Ascending aorta (tissue), 2 donors: Measurements from ENCODE around the gene NCKAP5. TPM values are rescaled to one million over a fixed set of nuclear protein-coding genes. Genes with fewer than 3 reads are reported as not detected.

Experiments
- DNase-seq, 2 donors: peaks; one replicate each; pipeline ENCODE4 v3.0.0-alpha.2; 2019; ENCODE audit warnings: low spot score in 2 of 2
- H3K27ac ChIP-seq, 2 donors: fragments of 200-600 bp; sonication (generic); one replicate each; pipeline ENCODE4 v1.5.1; 2016 to 2017; ENCODE audit warnings: mild to moderate bottlenecking in 1 of 2
- H3K27me3 ChIP-seq: fragments of 200-600 bp; sonication (generic); one replicate; pipeline ENCODE4 v1.5.1; 2017
- H3K36me3 ChIP-seq, 2 donors: fragments of 200-600 bp; sonication (generic); one replicate each; pipeline ENCODE4 v1.5.1; 2016
- H3K4me1 ChIP-seq, 2 donors: fragments of 200-600 bp; sonication (generic); one replicate each; pipeline ENCODE4 v1.5.1; 2016 to 2017; ENCODE audit warnings: mild to moderate bottlenecking in 1 of 2
- H3K4me3 ChIP-seq, 2 donors: fragments of 200-600 bp; sonication (generic); one replicate each; pipeline ENCODE4 v1.5.1; 2016 to 2017; ENCODE audit warnings: mild to moderate bottlenecking in 1 of 2
- H3K9me3 ChIP-seq, 2 donors: fragments of 200-600 bp; sonication (generic); one replicate each; pipeline ENCODE4 v1.5.1; 2016
- CTCF ChIP-seq, 3 experiments: fragments of 200-600 bp in 2 of 3; fragments of 450-650 bp in 1 of 3; sonication (generic) in 2 of 3; IDR thresholded peaks; one replicate each; pipeline ENCODE4 v1.5.1; 2016 to 2019; ENCODE audit warnings: antibody characterized with exemption in 3 of 3, mild to moderate bottlenecking in 1 of 3, moderate library complexity in 1 of 3
- intact Hi-C: fragments of 100-400 bp; cut with DNase I; formaldehyde crosslinking; loops from one replicate; pipeline ENCODE4 v1.15.1; 2023
- total RNA-seq: library from RNA; depleted of rRNA; stranded (reverse); fragments of >200 nt; gene quantifications from one replicate; pipeline ENCODE4 v1.1.0, GENCODE V29; 2016

NCKAP5 gene
- total RNA-seq, 1 donor from 2014 or later, result 0.75 TPM

- H3K27me3 ChIP-seq, result no peaks in the 10 kb centered on the region
- H3K27ac ChIP-seq, result no peak overlapping the region
- no peaks in the 10 kb centered on the region for H3K4me1 ChIP-seq
- intact Hi-C loops, result no loop called here
- H3K36me3 ChIP-seq, result no peaks in the 10 kb centered on the region
- no peak for TF ChIP-seq CTCF (IDR thresholded peaks at IDR 0.05)
- no peaks in the 10 kb centered on the region for H3K9me3 ChIP-seq
- H3K4me3 ChIP-seq, result no peak overlapping the region
- no peak for DNase-seq
Measured at GRCh38 chr2:132884705-132885104, 683.6 kb downstream of the NCKAP5 start.

DNA sequence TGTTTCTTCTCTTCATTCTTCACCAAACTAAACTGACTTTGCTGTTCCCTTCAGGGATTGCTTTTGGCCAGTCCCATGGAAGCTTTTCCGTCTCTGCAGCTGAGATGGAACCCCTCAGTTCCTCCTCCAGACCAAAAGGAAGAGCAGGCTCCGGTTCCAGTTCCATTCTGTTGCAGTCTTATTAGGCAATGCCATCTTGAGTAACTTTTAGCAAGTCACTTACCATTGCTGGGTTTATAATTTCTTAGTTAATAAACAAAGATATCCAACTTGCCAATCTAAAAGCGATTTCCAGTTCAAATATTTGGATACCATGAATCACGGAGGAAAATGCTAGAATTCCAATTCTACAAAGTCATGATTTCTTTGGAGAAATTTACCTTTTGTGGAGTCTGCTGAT is 684.0 kb downstream of the NCKAP5 start:
- Histone ChIP-seq H3K36me3 (no peaks in the 10 kb centered on the region), H3K4me3 (no peak overlapping the region), H3K9me3 (no peaks in the 10 kb centered on the region), H3K4me1 (no peaks in the 10 kb centered on the region), H3K27ac (no peak overlapping the region), H3K27me3 (no peaks in the 10 kb centered on the region)
- DNase-seq, result no peak
- TF ChIP-seq CTCF (IDR thresholded peaks at IDR 0.05), result no peak
- intact Hi-C loops, result no loop called here

DNA sequence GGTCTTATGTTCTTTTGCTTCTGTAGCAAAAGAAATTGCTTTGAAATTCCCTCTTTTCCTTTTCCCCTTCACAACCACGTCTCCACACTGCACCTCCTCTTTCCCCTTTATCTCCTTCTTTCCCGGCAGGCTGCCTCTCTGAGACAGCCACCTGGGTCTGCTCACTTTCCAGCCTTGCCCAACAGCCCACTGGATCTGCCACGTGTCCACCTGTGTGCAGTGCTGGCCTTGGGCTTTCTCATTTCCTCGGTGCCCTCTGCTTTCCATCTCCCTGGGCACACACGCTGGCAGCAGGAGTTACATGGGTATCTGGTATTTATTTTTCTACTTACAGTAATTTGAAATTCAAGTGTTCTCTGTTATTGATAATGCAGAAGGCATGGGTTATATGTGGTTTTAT is 684.8 kb downstream of the NCKAP5 start:
- H3K4me1 ChIP-seq, result no peaks in the 10 kb centered on the region

GRCh38 chr2:132881546-132881945 is 686.7 kb downstream of the NCKAP5 start:
- no peak overlapping the region for H3K4me3 ChIP-seq
- no peak for TF ChIP-seq CTCF (IDR thresholded peaks at IDR 0.05)
- H3K36me3 ChIP-seq, result no peaks in the 10 kb centered on the region
- intact Hi-C loops, result no loop called here
- no peaks in the 10 kb centered on the region for H3K4me1 ChIP-seq
- no peaks in the 10 kb centered on the region for H3K27me3 ChIP-seq
- H3K9me3 ChIP-seq, result no peaks in the 10 kb centered on the region
- DNase-seq, result no peak
- no peak overlapping the region for H3K27ac ChIP-seq

More for the DNA sequence above, 684.8 kb downstream of the NCKAP5 start:
- H3K27me3 ChIP-seq, result no peaks in the 10 kb centered on the region
- no peak overlapping the region for H3K27ac ChIP-seq
- no peak for DNase-seq
- TF ChIP-seq CTCF (IDR thresholded peaks at IDR 0.05), result no peak
- no peak overlapping the region for H3K4me3 ChIP-seq
- H3K9me3 ChIP-seq, result no peaks in the 10 kb centered on the region
- no peaks in the 10 kb centered on the region for H3K36me3 ChIP-seq
- intact Hi-C loops, result no loop called here

DNA sequence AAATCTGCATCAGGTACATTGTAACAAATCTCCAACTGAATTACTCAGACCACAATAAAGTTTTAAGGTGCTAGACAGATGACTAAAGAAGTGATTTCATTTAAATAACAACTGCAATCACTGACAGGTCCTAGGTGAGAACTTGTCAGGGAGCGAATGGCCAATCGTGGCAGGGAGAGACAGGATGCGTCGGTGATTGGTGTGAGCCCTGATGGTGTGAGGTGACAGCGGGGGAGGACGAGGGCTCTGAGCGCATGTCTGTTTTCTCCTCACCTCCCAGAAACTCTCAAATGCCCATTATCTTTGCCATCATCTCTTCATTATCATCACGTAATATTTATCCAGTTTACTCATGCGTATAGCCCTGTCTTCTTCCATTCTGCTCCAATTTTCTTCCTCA is 690.3 kb downstream of the NCKAP5 start:
- DNase-seq, result no peak
- Histone ChIP-seq H3K4me3 (no peak overlapping the region), H3K36me3 (no peaks in the 10 kb centered on the region), H3K27ac (no peak overlapping the region), H3K9me3 (no peaks in the 10 kb centered on the region), H3K4me1 (no peaks in the 10 kb centered on the region), H3K27me3 (no peaks in the 10 kb centered on the region)
- intact Hi-C loops, result no loop called here
- TF ChIP-seq CTCF (IDR thresholded peaks at IDR 0.05), result no peak

DNA sequence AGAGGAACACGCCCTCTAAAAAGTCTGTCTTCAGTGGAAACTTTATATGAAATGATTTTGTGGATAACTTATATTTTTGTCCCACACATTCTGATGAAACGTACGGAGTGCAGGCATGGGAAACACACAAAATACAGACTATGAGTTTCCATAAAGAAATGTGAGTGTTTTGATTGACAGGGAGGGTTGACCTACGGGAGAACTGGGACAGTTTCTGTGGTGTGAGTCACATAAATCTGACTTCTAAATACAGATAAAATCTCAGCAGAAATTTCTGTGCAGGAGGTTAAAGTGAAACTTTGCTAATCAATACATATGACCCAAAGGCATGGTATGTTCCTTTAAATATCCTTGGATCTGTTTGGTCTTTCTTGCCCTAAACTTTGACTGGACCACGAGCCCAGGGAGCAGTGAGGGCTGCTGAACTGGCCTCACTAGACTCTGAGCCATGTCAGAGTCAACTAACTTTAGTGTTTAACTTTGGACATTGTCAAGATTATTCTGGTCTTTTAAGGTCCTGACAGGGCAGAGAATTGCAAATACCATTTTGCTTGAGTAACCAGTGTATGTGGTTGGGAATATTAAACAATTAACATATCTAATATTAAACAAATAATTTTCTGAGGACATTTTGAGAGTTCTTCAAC is 691.4 kb downstream of the NCKAP5 start:
- intact Hi-C loops, result no loop called here
- Histone ChIP-seq H3K27me3 (no peaks in the 10 kb centered on the region), H3K4me3 (no peak overlapping the region), H3K36me3 (no peaks in the 10 kb centered on the region), H3K4me1 (no peaks in the 10 kb centered on the region), H3K9me3 (no peaks in the 10 kb centered on the region), H3K27ac (no peak overlapping the region)
- DNase-seq, result no peak
- TF ChIP-seq CTCF (IDR thresholded peaks at IDR 0.05), result no peak
